ENCODE data around the gene PANX2.
A peak's percentile ranks its signal among the peaks of the same experiment; 100 is the strongest.

PANX2 gene

GRCh38 chr22:50199251-50199721, 28.8 kb downstream of the PANX2 start:
- H3K27me3 Mint-ChIP-seq (ENCODE audit: low read depth), result peaks cover 7% of the 10 kb centered on the region
- TF ChIP-seq CTCF (IDR thresholded peaks at IDR 0.05; ENCODE audit: unreplicated experiment in 3 of 3), result no peak
- no peak overlapping the region for H3K27ac Mint-ChIP-seq
- peak overlapping the region; percentile 72 to 82 (median 72) for H3K4me3 Mint-ChIP-seq
- no peaks in the 10 kb centered on the region for H3K9me3 Mint-ChIP-seq
- peaks cover 15% of the 10 kb centered on the region for H3K36me3 Mint-ChIP-seq (ENCODE audit: low read depth)
- H3K4me1 Mint-ChIP-seq, result peaks cover 9% of the 10 kb centered on the region

GRCh38 chr22:50199829-50200460, 29.4 kb downstream of the PANX2 start:
- no peak for TF ChIP-seq CTCF (IDR thresholded peaks at IDR 0.05; ENCODE audit: unreplicated experiment in 3 of 3)
- Mint-ChIP-seq H3K27me3 (ENCODE audit: low read depth) (peaks cover 7% of the 10 kb centered on the region), H3K9me3 (no peaks in the 10 kb centered on the region), H3K4me1 (peaks cover 12% of the 10 kb centered on the region), H3K4me3 (peak overlapping the region; percentile 72 to 82 (median 72)), H3K36me3 (ENCODE audit: low read depth) (peaks cover 20% of the 10 kb centered on the region), H3K27ac (no peak overlapping the region)

GRCh38 chr22:50200461-50201190, 30.1 kb downstream of the PANX2 start, which contains the start of gene SELENOO:
Gene SELENOO (plus strand): TSS chr22:50201011. CDS start chr22:50201037, 26 bp downstream.
- TF ChIP-seq CTCF (IDR thresholded peaks at IDR 0.05; ENCODE audit: unreplicated experiment in 3 of 3), result no peak
- peaks cover 24% of the 10 kb centered on the region for H3K36me3 Mint-ChIP-seq (ENCODE audit: low read depth)
- H3K4me1 Mint-ChIP-seq, result peaks cover 16% of the 10 kb centered on the region
- peaks cover 7% of the 10 kb centered on the region for H3K27me3 Mint-ChIP-seq (ENCODE audit: low read depth)
- H3K9me3 Mint-ChIP-seq, result no peaks in the 10 kb centered on the region
- peak within 1 kb of the TSS; percentile 40 to 87 (median 86) for H3K27ac Mint-ChIP-seq
- H3K4me3 Mint-ChIP-seq, result peak within 1 kb of the TSS; percentile 93 to 94 (median 93)

GRCh38 chr22:50201191-50202129, 30.9 kb downstream of the PANX2 start:
- peak overlapping the region; percentile 93 to 94 (median 93) for H3K4me3 Mint-ChIP-seq
- H3K36me3 Mint-ChIP-seq (ENCODE audit: low read depth), result peaks cover 26% of the 10 kb centered on the region
- no peaks in the 10 kb centered on the region for H3K9me3 Mint-ChIP-seq
- TF ChIP-seq CTCF (IDR thresholded peaks at IDR 0.05; ENCODE audit: unreplicated experiment in 3 of 3), result no peak
- peaks cover 7% of the 10 kb centered on the region for H3K27me3 Mint-ChIP-seq (ENCODE audit: low read depth)
- peaks cover 18% of the 10 kb centered on the region for H3K4me1 Mint-ChIP-seq
- H3K27ac Mint-ChIP-seq, result peak overlapping the region; percentile 40 to 87 (median 86)

GRCh38 chr22:50202130-50202666, 31.7 kb downstream of the PANX2 start:
- peak overlapping the region; percentile 93 to 94 (median 93) for H3K4me3 Mint-ChIP-seq
- H3K4me1 Mint-ChIP-seq, result peaks cover 20% of the 10 kb centered on the region
- no peak for TF ChIP-seq CTCF (IDR thresholded peaks at IDR 0.05; ENCODE audit: unreplicated experiment in 3 of 3)
- peaks cover 27% of the 10 kb centered on the region for H3K36me3 Mint-ChIP-seq (ENCODE audit: low read depth)
- H3K27ac Mint-ChIP-seq, result peak overlapping the region; percentile 40 to 87 (median 86)
- peaks cover 7% of the 10 kb centered on the region for H3K27me3 Mint-ChIP-seq (ENCODE audit: low read depth)
- no peaks in the 10 kb centered on the region for H3K9me3 Mint-ChIP-seq
